GM12878 (cell line): ENCODE results near the gene OR5AU1. TPM values are rescaled to one million over a fixed set of nuclear protein-coding genes. Genes with fewer than 3 reads are reported as not detected.
"Not testable (repeated sequence)": the region's sequence is repeated elsewhere in the genome, so short reads cannot be mapped to it uniquely, and the experiment has no call there.

ENCODE experiments used
- ATAC-seq: fragments of 200-7000 bp; cut with Tn5 transposase; 3 replicates; pipeline ENCODE4 v1.9.1; 2020; ENCODE audit warnings: mild to moderate bottlenecking, moderate library complexity
- BruUV-seq: library from RNA; stranded (reverse); fragments of 400-500 nt; replicated peaks from 2 replicates; lab custom pipeline; 2021; lab: Mats Ljungman, UMichigan
- CTCF ChIA-PET: fragments of 300-600 bp; sonication (Branson Sonifier 250); formaldehyde crosslinking; extraction: SDS; loops from one replicate; lab custom pipeline; 2021; ENCODE audit warnings: inconsistent platforms; lab: Yijun Ruan, JAX
- POLR2A ChIA-PET: fragments of 350-600 bp; formaldehyde crosslinking; extraction: SDS; loops from one replicate; lab custom pipeline; 2021; ENCODE audit warnings: inconsistent platforms; lab: Charles Lee
- RAD21 ChIA-PET: fragments of 300-600 bp; sonication (Branson Sonifier 250); formaldehyde crosslinking; loops from one replicate; lab custom pipeline; 2023; ENCODE audit warnings: antibody characterized with exemption; ENCODE audit not compliant: unreplicated experiment; lab: Charles Lee
- SMC1A ChIA-PET: fragments of 300-600 bp; sonication (Branson Sonifier 250); formaldehyde crosslinking; loops from one replicate; lab custom pipeline; 2023; ENCODE audit not compliant: unreplicated experiment, uncharacterized antibody; lab: Charles Lee
- DNase-seq: peaks from one replicate; pipeline ENCODE4 v3.0.0-alpha.2; 2011; ENCODE audit warnings: low read depth, low spot score
- FAIRE-seq: peaks from 3 replicates; lab custom pipeline; 2011; peaks lifted over from hg19 to GRCh38; lab: Jason Lieb, UNC
- H2AFZ ChIP-seq: 2 replicates; pipeline ENCODE4 v1.6.0; 2011; ENCODE audit warnings: low read depth, low read length, control low read depth; ENCODE audit not compliant: control insufficient read depth
- H3K27ac ChIP-seq: 2 replicates; pipeline ENCODE4 v1.5.1; 2011; ENCODE audit warnings: control low read depth; ENCODE audit not compliant: control insufficient read depth, insufficient read depth
- H3K27me3 ChIP-seq, 2 experiments: replicated peaks in 1 of 2; 2 replicates each; pipeline versions ENCODE4 v1.6.0 to v1.6.1; 2011; ENCODE audit warnings: low read length in 1 of 2; ENCODE audit not compliant: control insufficient read depth in 2 of 2, insufficient read depth in 2 of 2
- H3K36me3 ChIP-seq, 2 experiments: 2 replicates each; pipeline ENCODE4 v1.5.1; 2011; ENCODE audit warnings: low read length in 1 of 2; ENCODE audit not compliant: control insufficient read depth in 2 of 2, insufficient read depth in 2 of 2
- H3K4me1 ChIP-seq: 2 replicates; pipeline ENCODE4 v1.6.1; 2011; ENCODE audit warnings: mild to moderate bottlenecking, low read length, moderate library complexity, mixed read lengths; ENCODE audit not compliant: control insufficient read depth, insufficient read depth
- H3K4me2 ChIP-seq: 2 replicates; pipeline ENCODE4 v1.6.0; 2011; ENCODE audit warnings: control low read depth; ENCODE audit not compliant: control insufficient read depth, insufficient read depth
- H3K4me3 ChIP-seq: fragments of 200-600 bp; sonication (generic); 2 replicates; pipeline ENCODE4 v1.5.1; 2016
- H3K79me2 ChIP-seq: 2 replicates; pipeline ENCODE4 v1.6.0; 2011; ENCODE audit warnings: low read length; ENCODE audit not compliant: control insufficient read depth, insufficient read depth
- H3K9ac ChIP-seq: 2 replicates; pipeline ENCODE4 v1.8.0; 2011; ENCODE audit warnings: low read length, control low read depth, mixed read lengths; ENCODE audit not compliant: control insufficient read depth, insufficient read depth
- H3K9me3 ChIP-seq: replicated peaks from 3 replicates; pipeline ENCODE4 v1.5.1; 2011; ENCODE audit warnings: mild to moderate bottlenecking, low read length; ENCODE audit not compliant: control insufficient read depth, insufficient read depth
- H4K20me1 ChIP-seq: 2 replicates; pipeline ENCODE4 v1.6.0; 2011; ENCODE audit not compliant: control insufficient read depth, insufficient read depth
- WGBS: methylation state at CpG from one replicate; pipeline ENCODE4 v1.1.6; 2016; ENCODE audit warnings: low lambda C conversion rate; ENCODE audit not compliant: insufficient replicate concordance, insufficient coverage; ENCODE audit errors: missing lambda C conversion rate; 5-methylcytosine and 5-hydroxymethylcytosine counted together
- in situ Hi-C: fragments of 300-500 bp; cut with MboI; formaldehyde crosslinking; loops from 9 replicates; pipeline ENCODE4 v1.14.3; 2018; ENCODE audit warnings: mixed read lengths
- intact Hi-C: fragments of 100-400 bp; cut with micrococcal nuclease; formaldehyde crosslinking; loops from one replicate; pipeline ENCODE4 v1.14.2; 2022; ENCODE audit not compliant: unreplicated experiment
- polyA plus RNA-seq, 11 experiments: library from polyadenylated mRNA; depleted of rRNA in 4 of 11; unstranded in 6 of 11; stranded (reverse) in 5 of 11; fragments of >200 nt; fragmentation: Nextera tagmentation in 4 of 11; fragmentation: Illumina TruSeq in 1 of 11; extraction: Ambion mirVana in 4 of 11; extraction: Trizol in 1 of 11; gene quantifications; 1 replicate in 1 of 11; 2 replicates in 10 of 11; pipeline versions ENCODE4 v1.2.1 to v1.2.3, GENCODE V29; 2011 to 2016; ENCODE audit warnings: inconsistent platforms in 2 of 11, missing spikeins in 2 of 11, low read depth in 1 of 11
- total RNA-seq, 4 experiments: library from RNA; depleted of rRNA in 3 of 4; stranded (reverse); fragments of >200 nt in 3 of 4; fragmentation: Illumina TruSeq in 1 of 4; extraction: Trizol in 1 of 4; gene quantifications; 2 replicates each; pipeline versions ENCODE4 v1.2.1 to v1.2.3, GENCODE V29; 2013 to 2021

Gene OR5AU1
- total and polyA plus RNA-seq, 10 of the 15 experiments (the other 5 are each of a cell fraction or from before 2014, with no cell fraction given) = not detected

DNA sequence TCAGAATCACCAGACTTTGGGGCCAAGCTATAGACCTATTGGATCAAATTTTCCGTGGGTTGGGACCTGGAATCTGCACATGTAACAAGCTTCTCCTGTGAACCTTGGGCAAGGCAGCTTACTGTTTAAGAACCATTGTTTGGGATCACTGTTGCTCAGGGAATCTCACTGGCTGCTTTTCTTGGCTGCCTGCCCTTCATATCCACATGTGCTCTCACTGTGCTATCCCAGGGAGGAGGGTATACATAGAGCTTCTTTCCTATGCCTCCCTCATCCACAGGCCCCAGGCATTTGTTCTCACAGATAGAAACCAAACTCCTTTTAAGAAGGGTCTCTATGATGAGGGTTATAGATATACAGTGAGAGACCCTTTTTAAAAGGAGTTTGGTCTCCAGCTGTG is 9.8 kb upstream of the OR5AU1 start:
- H3K4me2 ChIP-seq, H3K9me3 ChIP-seq, SMC1A ChIA-PET, FAIRE-seq, H3K4me1 ChIP-seq, POLR2A ChIA-PET, DNase-seq, RAD21 ChIA-PET, H3K79me2 ChIP-seq, intact Hi-C loops, in situ Hi-C loops, H3K36me3 ChIP-seq, ATAC-seq, H2AFZ ChIP-seq, H4K20me1 ChIP-seq, H3K27me3 ChIP-seq, BruUV-seq, H3K27ac ChIP-seq, CTCF ChIA-PET, H3K9ac ChIP-seq, H3K4me3 ChIP-seq: not testable (repeated sequence)
- 0% methylated on average over 1 of the region's 1 CpG for WGBS

DNA sequence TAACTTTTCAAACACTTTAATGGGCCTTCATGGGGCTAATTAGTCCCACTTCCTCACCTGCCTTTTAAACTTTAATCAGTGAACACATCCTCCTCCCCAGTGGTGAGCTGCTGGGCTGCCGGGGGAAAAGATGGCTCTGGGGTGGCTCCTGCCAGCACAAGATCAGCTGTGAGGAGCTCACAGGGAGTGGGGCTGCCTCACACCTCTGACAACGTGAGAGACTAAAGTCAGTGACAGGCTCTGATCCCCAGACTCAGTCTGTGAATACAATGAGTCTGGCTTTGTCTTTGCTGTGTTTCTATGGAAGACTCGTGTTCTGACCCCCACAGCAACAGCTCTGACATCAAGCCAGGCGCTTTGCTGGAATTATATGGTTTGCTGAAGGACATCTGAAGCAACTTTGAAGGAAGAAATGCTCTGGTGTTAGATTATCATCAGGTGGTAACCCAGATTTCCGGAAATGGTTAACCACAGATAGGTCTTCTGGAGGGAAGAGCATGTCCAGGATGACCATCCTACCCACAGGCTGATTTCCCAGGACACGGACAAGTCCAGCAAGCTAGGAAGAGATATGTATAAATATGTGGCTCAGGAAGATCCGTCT is 9.2 kb upstream of the OR5AU1 start:
- in situ Hi-C loops, H3K36me3 ChIP-seq, H3K79me2 ChIP-seq, H3K4me3 ChIP-seq, POLR2A ChIA-PET, CTCF ChIA-PET, H3K4me1 ChIP-seq, ATAC-seq, intact Hi-C loops, DNase-seq, SMC1A ChIA-PET, H3K9me3 ChIP-seq, H3K27ac ChIP-seq, RAD21 ChIA-PET, BruUV-seq, H2AFZ ChIP-seq, H3K9ac ChIP-seq, H4K20me1 ChIP-seq, H3K4me2 ChIP-seq, H3K27me3 ChIP-seq: not testable (repeated sequence)
- 6% methylated on average over 7 of the region's 7 CpGs for WGBS
- FAIRE-seq = peak; percentile 52
